Gastroesophageal sphincter (tissue), 3 donors: Measurements from ENCODE around the gene HORMAD1.

Experiments used
- CTCF ChIP-seq, 4 experiments: fragments of 200-600 bp in 2 of 4; fragments of 450-650 bp in 2 of 4; sonication (generic) in 1 of 4; IDR thresholded peaks; one replicate each; pipeline ENCODE4 v1.5.1; 2017 to 2019; ENCODE audit warnings: antibody characterized with exemption in 4 of 4, mild to moderate bottlenecking in 2 of 4, moderate library complexity in 2 of 4
- POLR2AphosphoS5 ChIP-seq: sonication (generic); formaldehyde crosslinking; IDR thresholded peaks from one replicate; pipeline ENCODE4 v1.6.1; 2017; ENCODE audit warnings: antibody characterized with exemption

- TF ChIP-seq CTCF (IDR thresholded peaks at IDR 0.05) (no peak), POLR2AphosphoS5 (no peak)
Measured at GRCh38 chr1:150686275-150686674, 34.4 kb downstream of the HORMAD1 start.
